Cardiac muscle cell (in vitro differentiated cells and primary cell): ENCODE data around the gene PHLPP1. TPM values are rescaled to one million over a fixed set of nuclear protein-coding genes. Genes with fewer than 3 reads are reported as not detected.
A peak's percentile ranks its signal among the peaks of the same experiment; 100 is the strongest.

Experiments used
- DNase-seq, 2 donors: peaks; one replicate each; pipeline versions ENCODE4 v3.0.0 to v3.0.0-alpha.2; 2010 to 2017; ENCODE audit warnings: low read depth in 1 of 2, low spot score in 1 of 2
- H3K27ac ChIP-seq: fragments of 200-600 bp; sonication (generic); 2 replicates; pipeline ENCODE4 v1.5.1; 2016
- H3K27me3 ChIP-seq: fragments of 200-600 bp; sonication (generic); 2 replicates; pipeline ENCODE4 v1.6.0; 2016; ENCODE audit warnings: control low read depth
- H3K36me3 ChIP-seq: fragments of 200-600 bp; sonication (generic); 2 replicates; pipeline ENCODE4 v1.5.1; 2016; ENCODE audit warnings: control low read depth
- H3K4me1 ChIP-seq: fragments of 200-600 bp; sonication (generic); 2 replicates; pipeline ENCODE4 v1.8.1; 2017; ENCODE audit warnings: low read depth, mild to moderate bottlenecking, mixed run types
- H3K4me3 ChIP-seq: fragments of 200-600 bp; sonication (generic); 2 replicates; pipeline ENCODE4 v1.5.1; 2016; ENCODE audit warnings: mild to moderate bottlenecking
- H3K9me3 ChIP-seq: fragments of 200-600 bp; sonication (generic); 2 replicates; pipeline ENCODE4 v1.5.1; 2017; ENCODE audit warnings: low read depth, mild to moderate bottlenecking, control low read depth
- CTCF ChIP-seq: IDR thresholded peaks from 2 replicates; pipeline ENCODE4 v1.5.1; 2012; ENCODE audit warnings: low read depth, mild to moderate bottlenecking, low read length
- polyA plus RNA-seq: library from polyadenylated mRNA; unstranded; fragments of >200 nt; fragmentation: Nextera tagmentation; extraction: Ambion mirVana; gene quantifications from 2 replicates; pipeline ENCODE4 v1.2.1, GENCODE V29; 2016
- total RNA-seq: library from RNA; depleted of rRNA; stranded (reverse); fragments of >200 nt; gene quantifications from 2 replicates; pipeline ENCODE4 v1.2.3, GENCODE V29; 2016

The PHLPP1 gene
- total and polyA plus RNA-seq, 2 experiments from 2014 or later = 6.3 to 25.8 TPM

- peak in 1 of 2 donors; percentile 16 for DNase-seq
- Histone ChIP-seq H3K4me3 (no peak overlapping the region), H3K36me3 (no peaks in the 10 kb centered on the region), H3K4me1 (peaks cover 29% of the 10 kb centered on the region), H3K27me3 (no peaks in the 10 kb centered on the region), H3K9me3 (no peaks in the 10 kb centered on the region), H3K27ac (no peak overlapping the region)
- TF ChIP-seq CTCF = no peak
Measured at GRCh38 chr18:62723666-62724281, 8.4 kb downstream of the PHLPP1 start.

- H3K4me1 ChIP-seq = peaks cover 8% of the 10 kb centered on the region
- no peak for TF ChIP-seq CTCF
- no peak for DNase-seq
- no peaks in the 10 kb centered on the region for H3K36me3 ChIP-seq
- H3K4me3 ChIP-seq = no peak overlapping the region
- no peaks in the 10 kb centered on the region for H3K27me3 ChIP-seq
- H3K9me3 ChIP-seq = no peaks in the 10 kb centered on the region
- no peak overlapping the region for H3K27ac ChIP-seq
Measured at GRCh38 chr18:62725896-62726295, 10.6 kb downstream of the PHLPP1 start.

DNA sequence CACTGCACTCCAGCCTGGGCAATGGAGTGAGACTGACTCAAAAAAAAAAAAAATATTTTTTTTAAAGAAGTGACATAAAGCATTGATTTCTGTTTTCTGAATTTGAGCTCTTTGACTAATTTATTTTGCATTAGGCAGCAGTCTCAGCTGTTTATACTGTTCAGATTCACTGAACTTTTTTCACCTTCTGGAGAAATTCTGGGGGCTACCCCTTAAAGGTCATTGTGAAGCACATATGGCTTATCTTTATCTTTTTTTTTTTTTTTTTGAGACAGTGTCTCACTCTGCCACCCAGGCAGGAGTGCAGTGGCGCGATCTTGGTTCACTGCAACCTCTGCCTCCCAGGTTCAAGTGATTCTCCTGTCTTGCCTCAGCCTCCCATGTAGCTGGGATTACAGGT lies 12.9 kb downstream of the PHLPP1 start:
- no peak for TF ChIP-seq CTCF
- no peak for DNase-seq
- Histone ChIP-seq H3K27ac (no peak overlapping the region), H3K4me1 (peaks cover 2% of the 10 kb centered on the region), H3K4me3 (no peak overlapping the region), H3K27me3 (no peaks in the 10 kb centered on the region), H3K36me3 (no peaks in the 10 kb centered on the region), H3K9me3 (no peaks in the 10 kb centered on the region)

GRCh38 chr18:62729487-62730386 lies 14.4 kb downstream of the PHLPP1 start:
- no peak overlapping the region for H3K4me3 ChIP-seq
- no peaks in the 10 kb centered on the region for H3K4me1 ChIP-seq
- DNase-seq = no peak
- no peaks in the 10 kb centered on the region for H3K36me3 ChIP-seq
- H3K9me3 ChIP-seq = no peaks in the 10 kb centered on the region
- no peak overlapping the region for H3K27ac ChIP-seq
- no peaks in the 10 kb centered on the region for H3K27me3 ChIP-seq
- TF ChIP-seq CTCF = no peak

- H3K9me3 ChIP-seq = no peaks in the 10 kb centered on the region
- no peaks in the 10 kb centered on the region for H3K4me1 ChIP-seq
- H3K27ac ChIP-seq = no peak overlapping the region
- H3K36me3 ChIP-seq = no peaks in the 10 kb centered on the region
- DNase-seq = no peak
- H3K4me3 ChIP-seq = no peak overlapping the region
- H3K27me3 ChIP-seq = no peaks in the 10 kb centered on the region
- TF ChIP-seq CTCF = no peak
Measured at GRCh38 chr18:62730941-62731340, 15.6 kb downstream of the PHLPP1 start.
